ENCODE measurements around the gene TIMM13. TPM values are rescaled to one million over a fixed set of nuclear protein-coding genes. Genes with fewer than 3 reads are reported as not detected.

The TIMM13 gene
- total and polyA plus RNA-seq, 9 of the 15 experiments (the other 6 are each of a cell fraction or from before 2014, with no cell fraction given) = 17.6 to 215 (median 71.8) TPM

DNA sequence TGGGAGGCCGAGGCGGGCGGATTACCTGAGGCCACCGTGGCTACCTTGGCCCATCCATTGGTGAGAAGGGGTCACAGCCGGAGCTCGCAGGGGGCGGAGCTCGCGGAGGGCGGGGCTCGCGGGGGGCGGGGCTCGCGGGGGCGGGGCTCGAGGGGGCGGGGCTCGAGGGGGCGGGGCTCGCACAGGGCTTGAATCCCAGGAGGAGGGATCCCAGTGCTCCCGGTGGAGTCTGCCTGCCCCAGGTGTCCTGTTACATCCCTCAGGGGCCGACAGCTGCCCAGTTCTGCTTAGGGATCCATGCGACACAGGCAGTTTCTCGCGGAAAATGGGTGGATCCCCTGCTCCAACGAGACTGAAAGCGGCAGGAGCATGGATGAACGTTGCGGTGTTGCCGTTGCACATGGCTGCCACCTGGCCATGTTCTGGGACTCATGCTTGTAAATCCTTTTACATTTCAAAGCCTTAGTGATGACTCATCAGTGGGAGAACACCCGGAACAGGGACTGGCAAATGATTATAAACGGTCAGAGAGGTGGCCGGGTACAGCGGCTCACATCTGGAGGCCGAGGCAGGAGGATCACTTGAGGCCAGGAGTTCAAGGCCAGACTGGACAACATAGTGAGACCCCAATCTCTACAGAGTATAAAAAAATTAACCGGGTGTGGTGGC lies 42.2 kb downstream of the TIMM13 start (continued):
- TF ChIP-seq ZNF318 (IDR thresholded peaks at IDR 0.05; ENCODE audit: borderline replicate concordance in 1 of 2, low read depth in 1 of 2) = peak in 1 of 2 experiments; percentile 51; a peak in 1 of 4 replicates
- TF ChIP-seq PRDM10 (IDR thresholded peaks at IDR 0.05; ENCODE audit: partially characterized antibody) = no peak
- peak; percentile 47; the same call in 1 of the 2 replicates for TF ChIP-seq PHF8 (IDR thresholded peaks at IDR 0.05; ENCODE audit: borderline replicate concordance, low read length)
- TF ChIP-seq KDM1A (IDR thresholded peaks at IDR 0.05) = peak; percentile 87 to 93
- TF ChIP-seq MAFK (IDR thresholded peaks at IDR 0.05; ENCODE audit: low read length) = no peak; the same call in 1 of the 2 replicates
- TF ChIP-seq FOS (IDR thresholded peaks at IDR 0.05; ENCODE audit: extremely low read depth, insufficient read length) = peak; percentile 15
- peak; percentile 38; the same call in 1 of the 2 replicates for TF ChIP-seq TOE1 (IDR thresholded peaks at IDR 0.05; ENCODE audit: borderline replicate concordance)
- TF ChIP-seq TOE1 (CRISPR knock-in tag; IDR thresholded peaks at IDR 0.05; ENCODE audit: borderline replicate concordance, low read depth) = 0 out of 2 replicates have a peak, but pooled peaks have one; percentile 38
- TF ChIP-seq ZNF175 (CRISPR knock-in tag; IDR thresholded peaks at IDR 0.05; ENCODE audit: low read depth) = no peak
- peak; percentile 98 for TF ChIP-seq ATF3 (IDR thresholded peaks at IDR 0.05)
- TF ChIP-seq ATF3 (CRISPR knock-in tag; conservative IDR thresholded peaks at IDR 0.05) = peak; percentile 89
- peak; percentile 100 for TF ChIP-seq ZNF121 (CRISPR knock-in tag; conservative IDR thresholded peaks at IDR 0.05)
- no peak for TF ChIP-seq HMG20A (CRISPR knock-in tag; conservative IDR thresholded peaks at IDR 0.05)
- TF ChIP-seq ZNF165 (CRISPR knock-in tag; IDR thresholded peaks at IDR 0.05; ENCODE audit: borderline replicate concordance) = no peak

All from K562 (cell line).